ENCODE measurements around the gene ESR2. TPM values are rescaled to one million over a fixed set of nuclear protein-coding genes. Genes with fewer than 3 reads are reported as not detected.

Gene ESR2
- polyA plus RNA-seq, 1 experiment: not detected

DNA sequence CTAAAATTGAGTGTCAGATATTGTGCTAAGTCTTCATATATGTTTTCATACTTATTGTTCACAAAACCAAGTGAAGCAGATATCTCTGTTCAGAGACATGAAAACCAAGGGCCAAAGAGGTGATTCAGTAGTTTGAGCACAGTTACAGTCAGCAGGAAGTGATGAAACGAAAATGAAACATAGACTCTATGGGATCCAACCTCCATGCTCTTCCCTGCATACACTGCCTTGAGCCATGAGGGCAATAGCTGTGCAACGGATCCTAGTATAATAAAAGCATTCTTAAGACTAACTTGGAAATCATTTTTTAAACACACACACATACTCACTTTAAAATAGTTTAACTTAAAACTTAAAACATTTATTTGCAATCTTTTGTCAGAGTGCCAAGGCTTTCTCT, 27.9 kb downstream of the ESR2 start:
- H3K4me3 ChIP-seq (ENCODE audit: low read depth, low read length): no peak overlapping the region
- TF ChIP-seq, protein P1, sequence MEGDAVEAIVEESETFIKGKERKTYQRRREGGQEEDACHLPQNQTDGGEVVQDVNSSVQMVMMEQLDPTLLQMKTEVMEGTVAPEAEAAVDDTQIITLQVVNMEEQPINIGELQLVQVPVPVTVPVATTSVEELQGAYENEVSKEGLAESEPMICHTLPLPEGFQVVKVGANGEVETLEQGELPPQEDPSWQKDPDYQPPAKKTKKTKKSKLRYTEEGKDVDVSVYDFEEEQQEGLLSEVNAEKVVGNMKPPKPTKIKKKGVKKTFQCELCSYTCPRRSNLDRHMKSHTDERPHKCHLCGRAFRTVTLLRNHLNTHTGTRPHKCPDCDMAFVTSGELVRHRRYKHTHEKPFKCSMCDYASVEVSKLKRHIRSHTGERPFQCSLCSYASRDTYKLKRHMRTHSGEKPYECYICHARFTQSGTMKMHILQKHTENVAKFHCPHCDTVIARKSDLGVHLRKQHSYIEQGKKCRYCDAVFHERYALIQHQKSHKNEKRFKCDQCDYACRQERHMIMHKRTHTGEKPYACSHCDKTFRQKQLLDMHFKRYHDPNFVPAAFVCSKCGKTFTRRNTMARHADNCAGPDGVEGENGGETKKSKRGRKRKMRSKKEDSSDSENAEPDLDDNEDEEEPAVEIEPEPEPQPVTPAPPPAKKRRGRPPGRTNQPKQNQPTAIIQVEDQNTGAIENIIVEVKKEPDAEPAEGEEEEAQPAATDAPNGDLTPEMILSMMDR (IDR thresholded peaks at IDR 0.05; ENCODE audit: insufficient read depth, low read depth, low read length): no peak
- ChIA-PET CTCF (no interaction called here), POLR2A (no interaction called here)
- H3K27me3 ChIP-seq (ENCODE audit: control insufficient read depth, insufficient read depth, low read length): no peaks in the 10 kb centered on the region
- no peaks in the 10 kb centered on the region for H3K36me3 ChIP-seq (ENCODE audit: control insufficient read depth, insufficient read depth, low read length)
- no peak for DNase-seq (ENCODE audit: low read depth)

- H3K36me3 ChIP-seq (ENCODE audit: control insufficient read depth, insufficient read depth, low read length): no peaks in the 10 kb centered on the region
- H3K4me3 ChIP-seq (ENCODE audit: low read depth, low read length): no peak overlapping the region
- H3K27me3 ChIP-seq (ENCODE audit: control insufficient read depth, insufficient read depth, low read length): no peaks in the 10 kb centered on the region
- no peak for DNase-seq (ENCODE audit: low read depth)
- TF ChIP-seq, protein P1 (IDR thresholded peaks at IDR 0.05; ENCODE audit: insufficient read depth, low read depth, low read length): no peak
- POLR2A ChIA-PET: no interaction called here
- CTCF ChIA-PET: no interaction called here
Observed at GRCh38 chr14:64265222-64265621, 28.9 kb downstream of the ESR2 start.

DNA sequence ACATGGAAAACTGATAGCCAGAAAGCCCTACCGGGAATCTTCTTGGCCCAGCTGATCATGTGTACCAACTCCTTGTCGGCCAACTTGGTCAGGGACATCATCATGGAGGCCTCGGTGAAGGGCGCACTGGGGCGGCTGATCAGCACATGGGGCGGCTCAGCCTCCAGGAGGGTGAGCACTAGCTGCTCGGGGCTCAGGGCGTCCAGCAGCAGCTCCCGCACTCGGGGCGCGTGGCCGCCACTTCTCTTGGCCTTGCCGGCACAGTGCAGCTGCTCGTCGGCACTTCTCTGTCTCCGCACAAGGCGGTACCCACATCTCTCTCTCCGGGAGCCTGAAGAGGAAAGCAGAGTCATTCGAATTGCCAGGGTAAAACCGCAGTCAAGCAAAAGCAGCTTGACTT, 33.8 kb downstream of the ESR2 start:
- POLR2A ChIA-PET: no interaction called here
- DNase-seq (ENCODE audit: low read depth): no peak
- CTCF ChIA-PET: no interaction called here
- TF ChIP-seq, protein P1 (IDR thresholded peaks at IDR 0.05; ENCODE audit: insufficient read depth, low read depth, low read length): no peak
- no peaks in the 10 kb centered on the region for H3K27me3 ChIP-seq (ENCODE audit: control insufficient read depth, insufficient read depth, low read length)
- no peaks in the 10 kb centered on the region for H3K36me3 ChIP-seq (ENCODE audit: control insufficient read depth, insufficient read depth, low read length)
- H3K4me3 ChIP-seq (ENCODE audit: low read depth, low read length): no peak overlapping the region

DNA sequence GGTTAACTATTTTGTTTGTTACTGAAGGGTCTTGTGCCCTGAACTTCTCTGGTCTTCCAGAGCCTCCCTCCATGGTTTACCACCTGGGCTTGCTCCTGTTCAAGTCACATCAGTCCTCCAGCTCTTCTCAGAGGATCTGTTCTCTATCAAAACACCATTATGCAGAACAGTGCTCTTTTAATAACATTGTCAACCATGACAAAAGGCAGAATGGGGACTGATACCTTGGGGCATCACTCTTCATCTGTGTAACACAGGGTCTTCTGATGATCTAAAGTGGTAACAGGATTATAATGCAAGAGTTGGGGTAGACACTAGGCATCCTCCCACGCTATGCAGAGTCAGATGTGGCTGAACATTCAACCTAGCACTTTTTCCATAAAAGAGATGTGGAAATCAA, 38.4 kb downstream of the ESR2 start:
- POLR2A ChIA-PET: no interaction called here
- Histone ChIP-seq H3K4me3 (ENCODE audit: low read depth, low read length) (no peak overlapping the region), H3K27me3 (ENCODE audit: control insufficient read depth, insufficient read depth, low read length) (no peaks in the 10 kb centered on the region), H3K36me3 (ENCODE audit: control insufficient read depth, insufficient read depth, low read length) (no peaks in the 10 kb centered on the region)
- CTCF ChIA-PET: no interaction called here
- TF ChIP-seq, protein P1 (IDR thresholded peaks at IDR 0.05; ENCODE audit: insufficient read depth, low read depth, low read length): no peak
- DNase-seq (ENCODE audit: low read depth): no peak

DNA sequence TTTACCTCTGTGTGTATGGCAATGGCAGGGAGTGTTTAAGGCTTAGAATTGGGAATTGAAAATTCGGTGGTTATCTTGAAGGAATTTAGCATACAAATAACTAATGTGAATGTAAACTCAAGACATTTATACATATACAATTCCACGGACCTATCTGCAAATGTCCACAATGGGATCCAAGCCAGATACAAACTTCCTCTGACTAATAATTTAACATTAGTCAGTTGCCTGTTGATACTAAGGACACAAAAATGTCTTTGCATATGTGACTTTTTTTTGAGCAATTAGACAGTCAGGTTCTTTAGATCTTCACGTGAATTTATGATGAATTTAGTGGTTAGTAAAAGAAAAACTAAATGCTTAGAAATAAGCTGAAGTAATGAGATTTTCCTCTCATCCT, 40.5 kb downstream of the ESR2 start:
- ChIA-PET CTCF (no interaction called here), POLR2A (no interaction called here)
- DNase-seq (ENCODE audit: low read depth): no peak
- Histone ChIP-seq H3K4me3 (ENCODE audit: low read depth, low read length) (no peak overlapping the region), H3K27me3 (ENCODE audit: control insufficient read depth, insufficient read depth, low read length) (no peaks in the 10 kb centered on the region), H3K36me3 (ENCODE audit: control insufficient read depth, insufficient read depth, low read length) (no peaks in the 10 kb centered on the region)
- TF ChIP-seq, protein P1 (IDR thresholded peaks at IDR 0.05; ENCODE audit: insufficient read depth, low read depth, low read length): no peak
